GM23338 (cell line): ENCODE measurements around the gene ITPRIPL2. TPM values are rescaled to one million over a fixed set of nuclear protein-coding genes. Genes with fewer than 3 reads are reported as not detected.

Source experiments
- ATAC-seq: fragments of 200-7000 bp; cut with Tn5 transposase; 3 replicates; pipeline ENCODE4 v1.9.1; 2020
- DNase-seq: peaks from one replicate; pipeline ENCODE4 v3.0.0-alpha.2; 2015; ENCODE audit warnings: low spot score
- H2AFZ ChIP-seq: fragments of 200-600 bp; sonication (generic); 2 replicates; pipeline ENCODE4 v1.8.0; 2016; ENCODE audit warnings: antibody characterized with exemption, mild to moderate bottlenecking, moderate library complexity
- H3F3A ChIP-seq: fragments of 200-600 bp; sonication (generic); replicated peaks from 2 replicates; pipeline ENCODE4 v1.8.0; 2017; ENCODE audit warnings: antibody characterized with exemption, mixed run types, low read depth
- H3K27ac ChIP-seq: fragments of 200-600 bp; sonication (generic); 2 replicates; pipeline ENCODE4 v1.6.1; 2016; ENCODE audit warnings: low read depth
- H3K27me3 ChIP-seq: fragments of 200-600 bp; sonication (generic); 2 replicates; pipeline ENCODE4 v1.8.0; 2016; ENCODE audit warnings: mild to moderate bottlenecking, mixed run types, moderate library complexity; ENCODE audit not compliant: insufficient read depth
- H3K36me3 ChIP-seq: fragments of 200-600 bp; sonication (generic); 2 replicates; pipeline ENCODE4 v1.8.0; 2016; ENCODE audit warnings: mild to moderate bottlenecking; ENCODE audit not compliant: insufficient read depth
- H3K4me1 ChIP-seq: fragments of 200-600 bp; sonication (generic); 2 replicates; pipeline ENCODE4 v1.8.0; 2016; ENCODE audit warnings: mild to moderate bottlenecking, moderate library complexity; ENCODE audit not compliant: insufficient read depth
- H3K4me2 ChIP-seq: fragments of 200-600 bp; sonication (generic); 2 replicates; pipeline ENCODE4 v1.7.1; 2017; ENCODE audit warnings: mixed run types
- H3K4me3 ChIP-seq: fragments of 200-600 bp; sonication (generic); 2 replicates; pipeline ENCODE4 v1.6.1; 2016; ENCODE audit warnings: mixed run types
- H3K79me2 ChIP-seq: fragments of 200-600 bp; sonication (generic); replicated peaks from 2 replicates; pipeline ENCODE4 v1.8.0; 2017; ENCODE audit warnings: mild to moderate bottlenecking; ENCODE audit not compliant: insufficient read depth
- H3K9me2 ChIP-seq: fragments of 200-600 bp; sonication (generic); 2 replicates; pipeline ENCODE4 v1.8.0; 2017; ENCODE audit not compliant: insufficient read depth
- H4K20me1 ChIP-seq: fragments of 200-600 bp; sonication (generic); replicated peaks from 2 replicates; pipeline ENCODE4 v1.8.0; 2017; ENCODE audit warnings: mild to moderate bottlenecking; ENCODE audit not compliant: insufficient read depth
- H3K27ac Mint-ChIP-seq: 2 replicates; pipeline ENCODE4 v1.8.0; 2020; ENCODE audit warnings: inconsistent platforms, mild to moderate bottlenecking, moderate library complexity, mixed read lengths
- H3K27me3 Mint-ChIP-seq: 3 replicates; pipeline ENCODE4 v1.8.0; 2022; ENCODE audit warnings: low read depth, mild to moderate bottlenecking, moderate library complexity, mixed read lengths, inconsistent platforms; ENCODE audit not compliant: insufficient read depth, poor library complexity
- H3K36me3 Mint-ChIP-seq: 3 replicates; pipeline ENCODE4 v1.8.0; 2021; ENCODE audit warnings: low read depth, mild to moderate bottlenecking, inconsistent platforms, moderate library complexity, mixed read lengths
- H3K4me1 Mint-ChIP-seq: 3 replicates; pipeline ENCODE4 v1.8.0; 2020; ENCODE audit warnings: mild to moderate bottlenecking, inconsistent platforms, mixed read lengths
- H3K4me3 Mint-ChIP-seq: 3 replicates; pipeline ENCODE4 v1.8.0; 2021; ENCODE audit warnings: moderate library complexity, mild to moderate bottlenecking, inconsistent platforms, mixed read lengths
- H3K9me3 Mint-ChIP-seq: 3 replicates; pipeline ENCODE4 v1.8.0; 2020; ENCODE audit warnings: moderate library complexity, mild to moderate bottlenecking, inconsistent platforms, mixed read lengths
- CREB1 ChIP-seq: fragments of 250-450 bp; sonication (Bioruptor Pico); IDR thresholded peaks from 2 replicates; pipeline ENCODE4 v1.5.0; 2020; ENCODE audit warnings: low read depth, mild to moderate bottlenecking, moderate library complexity
- EZH2 ChIP-seq: fragments of 200-600 bp; sonication (generic); IDR thresholded peaks from one replicate; pipeline ENCODE4 v1.8.0; 2017; ENCODE audit warnings: antibody characterized with exemption, mild to moderate bottlenecking, low read depth; ENCODE audit not compliant: unreplicated experiment
- EZH2phosphoT487 ChIP-seq: fragments of 200-600 bp; sonication (generic); IDR thresholded peaks from one replicate; pipeline ENCODE4 v1.8.1; 2018; ENCODE audit warnings: antibody characterized with exemption; ENCODE audit not compliant: unreplicated experiment
- JUNB ChIP-seq: IDR thresholded peaks from one replicate; pipeline ENCODE4 v1.6.1; 2016; ENCODE audit warnings: antibody characterized with exemption; ENCODE audit not compliant: unreplicated experiment
- NANOG ChIP-seq: IDR thresholded peaks from 2 replicates; pipeline ENCODE4 v1.6.1; 2016; ENCODE audit warnings: antibody characterized with exemption, borderline replicate concordance
- POLR2AphosphoS5 ChIP-seq: IDR thresholded peaks from 2 replicates; pipeline ENCODE4 v1.6.1; 2016; ENCODE audit warnings: antibody characterized with exemption, low read depth
- STAT1 ChIP-seq: IDR thresholded peaks from one replicate; pipeline ENCODE4 v1.6.1; 2016; ENCODE audit warnings: antibody characterized with exemption; ENCODE audit not compliant: unreplicated experiment
- ZNF114 ChIP-seq: fragments of 250-450 bp; sonication (Bioruptor Pico); IDR thresholded peaks from 2 replicates; pipeline ENCODE4 v1.5.0; 2020; ENCODE audit warnings: mild to moderate bottlenecking, moderate library complexity
- ZNF331 ChIP-seq: fragments of 250-450 bp; sonication (Bioruptor Pico); IDR thresholded peaks from 2 replicates; pipeline ENCODE4 v1.5.0; 2020; ENCODE audit warnings: low read depth, mild to moderate bottlenecking, moderate library complexity
- polyA plus RNA-seq: library from polyadenylated mRNA; unstranded; fragments of >200 nt; fragmentation: Nextera tagmentation; extraction: Ambion mirVana; gene quantifications from 2 replicates; pipeline ENCODE4 v1.2.1, GENCODE V29; 2016
- total RNA-seq: library from RNA; depleted of rRNA; stranded (reverse); fragments of >200 nt; shearing (Covaris generic); gene quantifications from 2 replicates; pipeline ENCODE4 v1.2.3, GENCODE V29; 2014
- TF ChIP-seq, protein P1 (sequence below), 2 experiments: fragments of 200-600 bp in 1 of 2; sonication (generic) in 1 of 2; conservative IDR thresholded peaks; 2 replicates each; pipeline versions ENCODE4 v1.5.1 to v1.6.1; 2016 to 2017; ENCODE audit warnings: antibody characterized with exemption in 2 of 2, low read depth in 2 of 2, mild to moderate bottlenecking in 2 of 2, moderate library complexity in 1 of 2
- TF ChIP-seq, protein P2 (sequence below): fragments of 250-450 bp; sonication (Bioruptor Pico); IDR thresholded peaks from 2 replicates; pipeline ENCODE4 v1.5.0; 2020; ENCODE audit warnings: mild to moderate bottlenecking, moderate library complexity
- TF ChIP-seq, protein P3 (sequence below): IDR thresholded peaks from 2 replicates; pipeline ENCODE4 v1.6.1; 2016; ENCODE audit warnings: antibody characterized with exemption
- TF ChIP-seq, protein P4 (sequence below): IDR thresholded peaks from one replicate; pipeline ENCODE4 v1.6.1; 2018; ENCODE audit warnings: antibody characterized with exemption; ENCODE audit not compliant: unreplicated experiment

ITPRIPL2 gene
- total and polyA plus RNA-seq, 2 experiments from 2014 or later: 0.94 to 8.3 TPM

DNA sequence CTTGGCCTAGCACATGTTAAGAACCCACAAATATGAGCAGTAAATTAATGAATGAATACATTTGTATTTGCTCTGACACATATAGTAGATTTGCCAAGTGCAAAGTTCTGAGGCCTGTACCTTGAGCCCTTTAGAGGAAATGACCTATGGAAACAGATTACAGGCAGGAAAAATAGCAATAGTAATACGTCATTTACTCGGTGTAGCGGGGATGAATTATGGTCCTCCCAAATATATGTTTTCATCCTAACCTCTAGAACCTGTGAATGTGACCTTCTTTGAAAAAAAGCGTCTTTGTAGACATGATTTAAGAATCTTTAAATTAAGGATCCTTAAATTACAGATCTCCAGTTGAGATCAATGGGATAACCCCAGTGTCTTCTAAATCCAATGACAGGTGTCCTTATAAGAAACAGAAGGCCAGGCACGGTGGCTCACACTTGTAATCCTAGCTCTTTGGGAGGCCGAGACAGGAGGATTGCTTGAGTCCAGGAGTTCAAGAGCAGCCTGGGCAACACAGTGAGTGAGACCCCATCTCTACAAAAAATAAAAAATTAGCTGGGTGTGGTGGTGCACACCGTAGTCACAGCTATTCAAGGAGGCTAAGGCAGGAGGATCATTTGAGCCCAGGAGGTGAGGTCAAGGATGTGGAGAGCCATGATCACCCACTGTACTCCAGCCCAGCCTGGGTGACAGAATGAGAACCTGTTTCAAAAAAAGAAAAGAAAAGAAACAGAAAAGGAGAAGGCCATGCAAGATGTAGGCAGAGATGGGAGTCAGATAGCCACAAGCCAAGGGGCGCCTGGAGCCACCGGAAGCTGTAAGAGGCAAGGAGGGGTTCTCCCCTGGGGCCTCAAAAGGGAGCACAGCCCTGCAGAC lies 5.1 kb upstream of the ITPRIPL2 start:
- Histone ChIP-seq H3K27me3 (peaks cover 15% of the 10 kb centered on the region), H2AFZ (no peak overlapping the region), H3K4me1 (no peaks in the 10 kb centered on the region; the same call in 1 of the 2 replicates), H3K4me3 (no peak overlapping the region), H3F3A (no peaks in the 10 kb centered on the region), H4K20me1 (no peaks in the 10 kb centered on the region), H3K36me3 (no peaks in the 10 kb centered on the region), H3K27ac (no peak overlapping the region), H3K79me2 (no peaks in the 10 kb centered on the region), H3K4me2 (no peak overlapping the region), H3K9me2 (no peaks in the 10 kb centered on the region)
- no peaks in the 10 kb centered on the region for H3K9me3 Mint-ChIP-seq
- H3K4me1 Mint-ChIP-seq: peaks cover 15% of the 10 kb centered on the region
- H3K27ac Mint-ChIP-seq: no peak overlapping the region
- H3K36me3 Mint-ChIP-seq: no peaks in the 10 kb centered on the region
- TF ChIP-seq ZNF114 (CRISPR knock-in tag) (no peak), EZH2 (no peak), JUNB (no peak), NANOG (no peak), ZNF331 (no peak), STAT1 (no peak), POLR2AphosphoS5 (no peak), EZH2phosphoT487 (no peak), CREB1 (no peak)
- TF ChIP-seq, protein P1, sequence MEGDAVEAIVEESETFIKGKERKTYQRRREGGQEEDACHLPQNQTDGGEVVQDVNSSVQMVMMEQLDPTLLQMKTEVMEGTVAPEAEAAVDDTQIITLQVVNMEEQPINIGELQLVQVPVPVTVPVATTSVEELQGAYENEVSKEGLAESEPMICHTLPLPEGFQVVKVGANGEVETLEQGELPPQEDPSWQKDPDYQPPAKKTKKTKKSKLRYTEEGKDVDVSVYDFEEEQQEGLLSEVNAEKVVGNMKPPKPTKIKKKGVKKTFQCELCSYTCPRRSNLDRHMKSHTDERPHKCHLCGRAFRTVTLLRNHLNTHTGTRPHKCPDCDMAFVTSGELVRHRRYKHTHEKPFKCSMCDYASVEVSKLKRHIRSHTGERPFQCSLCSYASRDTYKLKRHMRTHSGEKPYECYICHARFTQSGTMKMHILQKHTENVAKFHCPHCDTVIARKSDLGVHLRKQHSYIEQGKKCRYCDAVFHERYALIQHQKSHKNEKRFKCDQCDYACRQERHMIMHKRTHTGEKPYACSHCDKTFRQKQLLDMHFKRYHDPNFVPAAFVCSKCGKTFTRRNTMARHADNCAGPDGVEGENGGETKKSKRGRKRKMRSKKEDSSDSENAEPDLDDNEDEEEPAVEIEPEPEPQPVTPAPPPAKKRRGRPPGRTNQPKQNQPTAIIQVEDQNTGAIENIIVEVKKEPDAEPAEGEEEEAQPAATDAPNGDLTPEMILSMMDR (conservative IDR thresholded peaks at IDR 0.05; ENCODE audit: low read depth in 2 of 2): no peak
- TF ChIP-seq, protein P2, sequence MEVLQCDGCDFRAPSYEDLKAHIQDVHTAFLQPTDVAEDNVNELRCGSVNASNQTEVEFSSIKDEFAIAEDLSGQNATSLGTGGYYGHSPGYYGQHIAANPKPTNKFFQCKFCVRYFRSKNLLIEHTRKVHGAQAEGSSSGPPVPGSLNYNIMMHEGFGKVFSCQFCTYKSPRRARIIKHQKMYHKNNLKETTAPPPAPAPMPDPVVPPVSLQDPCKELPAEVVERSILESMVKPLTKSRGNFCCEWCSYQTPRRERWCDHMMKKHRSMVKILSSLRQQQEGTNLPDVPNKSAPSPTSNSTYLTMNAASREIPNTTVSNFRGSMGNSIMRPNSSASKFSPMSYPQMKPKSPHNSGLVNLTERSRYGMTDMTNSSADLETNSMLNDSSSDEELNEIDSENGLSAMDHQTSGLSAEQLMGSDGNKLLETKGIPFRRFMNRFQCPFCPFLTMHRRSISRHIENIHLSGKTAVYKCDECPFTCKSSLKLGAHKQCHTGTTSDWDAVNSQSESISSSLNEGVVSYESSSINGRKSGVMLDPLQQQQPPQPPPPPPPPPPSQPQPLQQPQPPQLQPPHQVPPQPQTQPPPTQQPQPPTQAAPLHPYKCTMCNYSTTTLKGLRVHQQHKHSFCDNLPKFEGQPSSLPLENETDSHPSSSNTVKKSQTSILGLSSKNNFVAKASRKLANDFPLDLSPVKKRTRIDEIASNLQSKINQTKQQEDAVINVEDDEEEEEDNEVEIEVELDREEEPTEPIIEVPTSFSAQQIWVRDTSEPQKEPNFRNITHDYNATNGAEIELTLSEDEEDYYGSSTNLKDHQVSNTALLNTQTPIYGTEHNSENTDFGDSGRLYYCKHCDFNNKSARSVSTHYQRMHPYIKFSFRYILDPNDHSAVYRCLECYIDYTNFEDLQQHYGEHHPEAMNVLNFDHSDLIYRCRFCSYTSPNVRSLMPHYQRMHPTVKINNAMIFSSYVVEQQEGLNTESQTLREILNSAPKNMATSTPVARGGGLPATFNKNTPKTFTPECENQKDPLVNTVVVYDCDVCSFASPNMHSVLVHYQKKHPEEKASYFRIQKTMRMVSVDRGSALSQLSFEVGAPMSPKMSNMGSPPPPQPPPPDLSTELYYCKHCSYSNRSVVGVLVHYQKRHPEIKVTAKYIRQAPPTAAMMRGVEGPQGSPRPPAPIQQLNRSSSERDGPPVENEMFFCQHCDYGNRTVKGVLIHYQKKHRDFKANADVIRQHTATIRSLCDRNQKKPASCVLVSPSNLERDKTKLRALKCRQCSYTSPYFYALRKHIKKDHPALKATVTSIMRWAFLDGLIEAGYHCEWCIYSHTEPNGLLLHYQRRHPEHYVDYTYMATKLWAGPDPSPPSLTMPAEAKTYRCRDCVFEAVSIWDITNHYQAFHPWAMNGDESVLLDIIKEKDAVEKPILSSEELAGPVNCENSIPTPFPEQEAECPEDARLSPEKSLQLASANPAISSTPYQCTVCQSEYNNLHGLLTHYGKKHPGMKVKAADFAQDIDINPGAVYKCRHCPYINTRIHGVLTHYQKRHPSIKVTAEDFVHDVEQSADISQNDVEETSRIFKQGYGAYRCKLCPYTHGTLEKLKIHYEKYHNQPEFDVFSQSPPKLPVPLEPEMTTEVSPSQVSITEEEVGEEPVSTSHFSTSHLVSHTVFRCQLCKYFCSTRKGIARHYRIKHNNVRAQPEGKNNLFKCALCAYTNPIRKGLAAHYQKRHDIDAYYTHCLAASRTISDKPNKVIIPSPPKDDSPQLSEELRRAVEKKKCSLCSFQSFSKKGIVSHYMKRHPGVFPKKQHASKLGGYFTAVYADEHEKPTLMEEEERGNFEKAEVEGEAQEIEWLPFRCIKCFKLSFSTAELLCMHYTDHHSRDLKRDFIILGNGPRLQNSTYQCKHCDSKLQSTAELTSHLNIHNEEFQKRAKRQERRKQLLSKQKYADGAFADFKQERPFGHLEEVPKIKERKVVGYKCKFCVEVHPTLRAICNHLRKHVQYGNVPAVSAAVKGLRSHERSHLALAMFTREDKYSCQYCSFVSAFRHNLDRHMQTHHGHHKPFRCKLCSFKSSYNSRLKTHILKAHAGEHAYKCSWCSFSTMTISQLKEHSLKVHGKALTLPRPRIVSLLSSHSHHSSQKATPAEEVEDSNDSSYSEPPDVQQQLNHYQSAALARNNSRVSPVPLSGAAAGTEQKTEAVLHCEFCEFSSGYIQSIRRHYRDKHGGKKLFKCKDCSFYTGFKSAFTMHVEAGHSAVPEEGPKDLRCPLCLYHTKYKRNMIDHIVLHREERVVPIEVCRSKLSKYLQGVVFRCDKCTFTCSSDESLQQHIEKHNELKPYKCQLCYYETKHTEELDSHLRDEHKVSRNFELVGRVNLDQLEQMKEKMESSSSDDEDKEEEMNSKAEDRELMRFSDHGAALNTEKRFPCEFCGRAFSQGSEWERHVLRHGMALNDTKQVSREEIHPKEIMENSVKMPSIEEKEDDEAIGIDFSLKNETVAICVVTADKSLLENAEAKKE (CRISPR knock-in tag): no peak
- TF ChIP-seq, protein P3, sequence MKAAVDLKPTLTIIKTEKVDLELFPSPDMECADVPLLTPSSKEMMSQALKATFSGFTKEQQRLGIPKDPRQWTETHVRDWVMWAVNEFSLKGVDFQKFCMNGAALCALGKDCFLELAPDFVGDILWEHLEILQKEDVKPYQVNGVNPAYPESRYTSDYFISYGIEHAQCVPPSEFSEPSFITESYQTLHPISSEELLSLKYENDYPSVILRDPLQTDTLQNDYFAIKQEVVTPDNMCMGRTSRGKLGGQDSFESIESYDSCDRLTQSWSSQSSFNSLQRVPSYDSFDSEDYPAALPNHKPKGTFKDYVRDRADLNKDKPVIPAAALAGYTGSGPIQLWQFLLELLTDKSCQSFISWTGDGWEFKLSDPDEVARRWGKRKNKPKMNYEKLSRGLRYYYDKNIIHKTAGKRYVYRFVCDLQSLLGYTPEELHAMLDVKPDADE: no peak
- TF ChIP-seq, protein P4, sequence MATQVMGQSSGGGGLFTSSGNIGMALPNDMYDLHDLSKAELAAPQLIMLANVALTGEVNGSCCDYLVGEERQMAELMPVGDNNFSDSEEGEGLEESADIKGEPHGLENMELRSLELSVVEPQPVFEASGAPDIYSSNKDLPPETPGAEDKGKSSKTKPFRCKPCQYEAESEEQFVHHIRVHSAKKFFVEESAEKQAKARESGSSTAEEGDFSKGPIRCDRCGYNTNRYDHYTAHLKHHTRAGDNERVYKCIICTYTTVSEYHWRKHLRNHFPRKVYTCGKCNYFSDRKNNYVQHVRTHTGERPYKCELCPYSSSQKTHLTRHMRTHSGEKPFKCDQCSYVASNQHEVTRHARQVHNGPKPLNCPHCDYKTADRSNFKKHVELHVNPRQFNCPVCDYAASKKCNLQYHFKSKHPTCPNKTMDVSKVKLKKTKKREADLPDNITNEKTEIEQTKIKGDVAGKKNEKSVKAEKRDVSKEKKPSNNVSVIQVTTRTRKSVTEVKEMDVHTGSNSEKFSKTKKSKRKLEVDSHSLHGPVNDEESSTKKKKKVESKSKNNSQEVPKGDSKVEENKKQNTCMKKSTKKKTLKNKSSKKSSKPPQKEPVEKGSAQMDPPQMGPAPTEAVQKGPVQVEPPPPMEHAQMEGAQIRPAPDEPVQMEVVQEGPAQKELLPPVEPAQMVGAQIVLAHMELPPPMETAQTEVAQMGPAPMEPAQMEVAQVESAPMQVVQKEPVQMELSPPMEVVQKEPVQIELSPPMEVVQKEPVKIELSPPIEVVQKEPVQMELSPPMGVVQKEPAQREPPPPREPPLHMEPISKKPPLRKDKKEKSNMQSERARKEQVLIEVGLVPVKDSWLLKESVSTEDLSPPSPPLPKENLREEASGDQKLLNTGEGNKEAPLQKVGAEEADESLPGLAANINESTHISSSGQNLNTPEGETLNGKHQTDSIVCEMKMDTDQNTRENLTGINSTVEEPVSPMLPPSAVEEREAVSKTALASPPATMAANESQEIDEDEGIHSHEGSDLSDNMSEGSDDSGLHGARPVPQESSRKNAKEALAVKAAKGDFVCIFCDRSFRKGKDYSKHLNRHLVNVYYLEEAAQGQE: no peak
- no peak overlapping the region for H3K4me3 Mint-ChIP-seq
- H3K27me3 Mint-ChIP-seq: peaks cover 15% of the 10 kb centered on the region
- DNase-seq (no peak), ATAC-seq (no peak)
